ENCODE results near the gene CPNE8.

CPNE8 gene

GRCh38 chr12:38905480-38906351 lies at the start of gene CPNE8:
TSS of gene CPNE8 (minus strand) at chr12:38905591. CDS start at chr12:38905534, 57 bp downstream.
- H3K4me3 ChIP-seq (ENCODE audit: low read depth, low read length): no peak within 1 kb of the TSS
- TF ChIP-seq POLR2A (IDR thresholded peaks at IDR 0.05; ENCODE audit: extremely low read depth, insufficient read length) (no peak), MAX (IDR thresholded peaks at IDR 0.05; ENCODE audit: low read depth, low read length) (no peak), MYC (IDR thresholded peaks at IDR 0.05; ENCODE audit: low read depth, low read length) (no peak), CTCF (IDR thresholded peaks at IDR 0.05; ENCODE audit: low read depth, low read length) (no peak)
- peak; percentile 4 for DNase-seq (ENCODE audit: low read depth)

GRCh38 chr12:38954238-38954873 lies 49.0 kb upstream of the CPNE8 start:
- no peak overlapping the region for H3K4me3 ChIP-seq (ENCODE audit: low read depth, low read length)
- TF ChIP-seq MAX (IDR thresholded peaks at IDR 0.05; ENCODE audit: low read depth, low read length) (no peak), MYC (IDR thresholded peaks at IDR 0.05; ENCODE audit: low read depth, low read length) (no peak), CTCF (IDR thresholded peaks at IDR 0.05; ENCODE audit: low read depth, low read length) (no peak), POLR2A (IDR thresholded peaks at IDR 0.05; ENCODE audit: extremely low read depth, insufficient read length) (no peak)
- DNase-seq (ENCODE audit: low read depth): no peak

- H3K4me3 ChIP-seq (ENCODE audit: low read depth, low read length): no peak overlapping the region
- no peak for TF ChIP-seq MYC (IDR thresholded peaks at IDR 0.05; ENCODE audit: low read depth, low read length)
- no peak for TF ChIP-seq CTCF (IDR thresholded peaks at IDR 0.05; ENCODE audit: low read depth, low read length)
- no peak for TF ChIP-seq MAX (IDR thresholded peaks at IDR 0.05; ENCODE audit: low read depth, low read length)
- TF ChIP-seq POLR2A (IDR thresholded peaks at IDR 0.05; ENCODE audit: extremely low read depth, insufficient read length): no peak
- no peak for DNase-seq (ENCODE audit: low read depth)
Measured at GRCh38 chr12:38949363-38949762, 44.0 kb upstream of the CPNE8 start.

- no peak for TF ChIP-seq MYC (IDR thresholded peaks at IDR 0.05; ENCODE audit: low read depth, low read length)
- TF ChIP-seq CTCF (IDR thresholded peaks at IDR 0.05; ENCODE audit: low read depth, low read length): no peak
- no peak for TF ChIP-seq MAX (IDR thresholded peaks at IDR 0.05; ENCODE audit: low read depth, low read length)
- TF ChIP-seq POLR2A (IDR thresholded peaks at IDR 0.05; ENCODE audit: extremely low read depth, insufficient read length): no peak
- DNase-seq (ENCODE audit: low read depth): peak; percentile 4
- no peak overlapping the region for H3K4me3 ChIP-seq (ENCODE audit: low read depth, low read length)
Measured at GRCh38 chr12:38934686-38935085, 29.3 kb upstream of the CPNE8 start.

- no peak overlapping the region for H3K4me3 ChIP-seq (ENCODE audit: low read depth, low read length)
- no peak for DNase-seq (ENCODE audit: low read depth)
- TF ChIP-seq MYC (IDR thresholded peaks at IDR 0.05; ENCODE audit: low read depth, low read length) (no peak), MAX (IDR thresholded peaks at IDR 0.05; ENCODE audit: low read depth, low read length) (no peak), POLR2A (IDR thresholded peaks at IDR 0.05; ENCODE audit: extremely low read depth, insufficient read length) (no peak), CTCF (IDR thresholded peaks at IDR 0.05; ENCODE audit: low read depth, low read length) (no peak)
Measured at GRCh38 chr12:38934078-38934584, 28.7 kb upstream of the CPNE8 start.
